Fibroblast of lung (primary cell): ENCODE results near the gene HOXC10. TPM values are rescaled to one million over a fixed set of nuclear protein-coding genes. Genes with fewer than 3 reads are reported as not detected.

ENCODE experiments used
- DNase-seq, 2 donors: peaks; one replicate each; pipeline versions ENCODE4 v3.0.0 to v3.0.0-alpha.2; 2010; ENCODE audit warnings: low read depth in 2 of 2
- H2AFZ ChIP-seq: 2 replicates; pipeline ENCODE4 v1.5.1; 2012; ENCODE audit warnings: low read length, control low read depth, inconsistent platforms
- H3K27ac ChIP-seq: 2 replicates; pipeline ENCODE4 v1.5.1; 2011; ENCODE audit warnings: low read length, control low read depth; ENCODE audit not compliant: insufficient read depth
- H3K27me3 ChIP-seq: 2 replicates; pipeline ENCODE4 v1.5.1; 2011; ENCODE audit warnings: mild to moderate bottlenecking, low read length; ENCODE audit not compliant: control insufficient read depth, insufficient read depth
- H3K36me3 ChIP-seq: 2 replicates; pipeline ENCODE4 v1.5.1; 2011; ENCODE audit warnings: low read length; ENCODE audit not compliant: control insufficient read depth, insufficient read depth
- H3K4me1 ChIP-seq: 2 replicates; pipeline ENCODE4 v1.5.1; 2011; ENCODE audit warnings: low read length; ENCODE audit not compliant: control insufficient read depth, insufficient read depth; ENCODE audit errors: extremely low read depth
- H3K4me2 ChIP-seq: 2 replicates; pipeline ENCODE4 v1.5.1; 2011; ENCODE audit warnings: low read length, control low read depth; ENCODE audit not compliant: insufficient read depth; ENCODE audit errors: extremely low read depth
- H3K4me3 ChIP-seq, 4 experiments: fragments of 200-600 bp in 1 of 4; sonication (generic) in 1 of 4; replicated peaks in 1 of 4; 2 replicates each; pipeline ENCODE4 v1.5.1; 2011 to 2016; ENCODE audit warnings: low read length in 4 of 4, low read depth in 3 of 4, mild to moderate bottlenecking in 3 of 4, control low read depth in 2 of 4, inconsistent platforms in 1 of 4, mixed read lengths in 1 of 4; ENCODE audit not compliant: insufficient read depth in 1 of 4; ENCODE audit errors: control extremely low read depth in 1 of 4
- H3K79me2 ChIP-seq: 2 replicates; pipeline ENCODE4 v1.5.1; 2012; ENCODE audit warnings: mild to moderate bottlenecking, low read length, inconsistent platforms; ENCODE audit not compliant: control insufficient read depth, insufficient read depth
- H3K9ac ChIP-seq: 2 replicates; pipeline ENCODE4 v1.5.1; 2011; ENCODE audit warnings: mild to moderate bottlenecking, low read length, control low read depth; ENCODE audit not compliant: insufficient read depth
- H3K9me3 ChIP-seq: 2 replicates; pipeline ENCODE4 v1.5.1; 2012; ENCODE audit warnings: low read depth, low read length; ENCODE audit not compliant: control insufficient read depth, insufficient read depth
- H4K20me1 ChIP-seq: 2 replicates; pipeline ENCODE4 v1.5.1; 2011; ENCODE audit warnings: low read length; ENCODE audit not compliant: control insufficient read depth, insufficient read depth; ENCODE audit errors: extremely low read depth
- EZH2 ChIP-seq: IDR thresholded peaks from 2 replicates; pipeline ENCODE4 v1.5.1; 2012; ENCODE audit warnings: low read length, control low read depth, mild to moderate bottlenecking; ENCODE audit errors: missing control alignments
- polyA plus RNA-seq, 2 donors: library from polyadenylated mRNA; depleted of rRNA in 1 of 2; stranded (reverse) in 1 of 2; unstranded in 1 of 2; fragments of >200 nt; gene quantifications; 2 replicates each; pipeline ENCODE4 v1.2.1, GENCODE V29; 2011 to 2012; ENCODE audit warnings: missing spikeins in 1 of 2
- total RNA-seq: library from RNA; depleted of rRNA; stranded (reverse); fragments of >200 nt; gene quantifications from 2 replicates; pipeline ENCODE4 v1.2.1, GENCODE V29; 2014
- TF ChIP-seq, protein P1 (sequence below), 2 donors: IDR thresholded peaks in 1 of 2; conservative IDR thresholded peaks in 1 of 2; 1 replicate in 1 of 2; 2 replicates in 1 of 2; pipeline ENCODE4 v1.5.1; 2011 to 2012; ENCODE audit warnings: low read length in 2 of 2, control low read depth in 1 of 2, inconsistent platforms in 1 of 2, low read depth in 1 of 2, mild to moderate bottlenecking in 1 of 2

Gene HOXC10
- total and polyA plus RNA-seq, 2 donors (not counting 1 experiment from before 2014, with no cell fraction given): 0.06 TPM; not detected in 1

DNA sequence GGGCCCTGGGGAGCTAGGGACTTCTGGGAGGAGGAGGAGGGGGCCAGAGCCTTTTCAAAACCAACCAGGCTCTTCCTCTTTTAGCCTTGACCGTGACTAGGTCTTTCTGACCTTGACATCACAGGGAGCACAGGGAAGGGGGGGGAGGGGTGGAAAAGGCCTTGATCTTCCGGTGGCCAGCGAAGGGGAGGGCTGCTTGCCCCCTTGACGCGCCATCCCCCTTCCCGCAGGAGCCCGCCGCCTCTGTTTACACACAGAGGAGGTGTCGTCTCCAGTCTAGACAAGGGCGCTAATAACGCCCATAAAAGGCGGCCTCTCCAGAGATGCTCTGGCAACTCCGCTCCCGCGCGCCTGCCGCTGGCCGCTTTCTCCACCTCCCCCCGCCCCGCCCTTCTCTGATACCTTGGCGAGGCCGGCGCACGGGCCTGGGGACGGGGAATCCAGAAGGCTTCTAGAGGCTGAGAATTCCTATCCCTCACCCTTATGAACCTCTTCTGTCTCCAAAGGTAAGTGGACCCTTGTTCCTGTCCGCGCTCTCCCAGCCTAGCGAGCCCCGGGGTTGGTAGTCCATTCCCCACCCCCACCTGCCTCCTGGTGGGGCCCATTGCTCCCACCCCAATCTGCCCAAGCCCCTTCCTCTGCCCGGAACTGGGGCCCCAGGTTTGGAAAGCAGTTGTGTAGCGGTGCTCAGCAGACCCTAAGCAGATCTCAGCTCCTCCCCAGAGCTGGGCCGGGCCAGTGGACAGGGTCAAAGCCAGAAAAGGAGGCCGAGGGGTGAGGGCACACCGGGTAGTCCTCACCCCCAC lies 35.1 kb upstream of the HOXC10 start:
- no peak for DNase-seq

DNA sequence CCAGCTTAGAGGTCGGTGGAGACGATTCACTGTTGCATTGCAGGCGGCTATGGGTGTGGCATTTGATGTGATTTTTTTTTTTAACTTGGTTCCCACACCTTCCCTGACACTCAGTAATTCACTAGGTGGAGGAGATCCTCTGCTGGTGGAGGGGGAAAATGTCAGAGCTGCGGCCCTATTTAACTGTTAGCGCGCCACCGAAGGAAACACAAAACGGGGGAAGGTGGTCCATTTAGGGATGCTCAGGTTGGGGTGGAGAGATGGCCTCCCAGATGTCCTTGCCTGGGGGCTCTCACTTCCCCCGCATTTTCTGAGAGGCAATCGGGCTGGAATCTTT lies 34.5 kb upstream of the HOXC10 start:
- no peak overlapping the region for H3K27ac ChIP-seq
- TF ChIP-seq EZH2: no peak
- TF ChIP-seq, protein P1, sequence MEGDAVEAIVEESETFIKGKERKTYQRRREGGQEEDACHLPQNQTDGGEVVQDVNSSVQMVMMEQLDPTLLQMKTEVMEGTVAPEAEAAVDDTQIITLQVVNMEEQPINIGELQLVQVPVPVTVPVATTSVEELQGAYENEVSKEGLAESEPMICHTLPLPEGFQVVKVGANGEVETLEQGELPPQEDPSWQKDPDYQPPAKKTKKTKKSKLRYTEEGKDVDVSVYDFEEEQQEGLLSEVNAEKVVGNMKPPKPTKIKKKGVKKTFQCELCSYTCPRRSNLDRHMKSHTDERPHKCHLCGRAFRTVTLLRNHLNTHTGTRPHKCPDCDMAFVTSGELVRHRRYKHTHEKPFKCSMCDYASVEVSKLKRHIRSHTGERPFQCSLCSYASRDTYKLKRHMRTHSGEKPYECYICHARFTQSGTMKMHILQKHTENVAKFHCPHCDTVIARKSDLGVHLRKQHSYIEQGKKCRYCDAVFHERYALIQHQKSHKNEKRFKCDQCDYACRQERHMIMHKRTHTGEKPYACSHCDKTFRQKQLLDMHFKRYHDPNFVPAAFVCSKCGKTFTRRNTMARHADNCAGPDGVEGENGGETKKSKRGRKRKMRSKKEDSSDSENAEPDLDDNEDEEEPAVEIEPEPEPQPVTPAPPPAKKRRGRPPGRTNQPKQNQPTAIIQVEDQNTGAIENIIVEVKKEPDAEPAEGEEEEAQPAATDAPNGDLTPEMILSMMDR (conservative IDR thresholded peaks at IDR 0.05 in 1 of 2, IDR thresholded peaks at IDR 0.05 in 1 of 2; ENCODE audit: low read depth in 1 of 2, low read length in 2 of 2): no peak
- no peak overlapping the region for H3K4me3 ChIP-seq
- H2AFZ ChIP-seq: no peak overlapping the region
- no peaks in the 10 kb centered on the region for H3K79me2 ChIP-seq
- H3K36me3 ChIP-seq: no peaks in the 10 kb centered on the region
- peaks cover 91% of the 10 kb centered on the region for H3K27me3 ChIP-seq
- H4K20me1 ChIP-seq: peaks cover 2% of the 10 kb centered on the region
- DNase-seq: no peak
- no peak overlapping the region for H3K9ac ChIP-seq
- H3K4me2 ChIP-seq: no peak overlapping the region
- no peaks in the 10 kb centered on the region for H3K4me1 ChIP-seq
- H3K9me3 ChIP-seq: no peaks in the 10 kb centered on the region

More for the DNA sequence above, 35.1 kb upstream of the HOXC10 start:
- TF ChIP-seq, protein P1 (conservative IDR thresholded peaks at IDR 0.05 in 1 of 2, IDR thresholded peaks at IDR 0.05 in 1 of 2; ENCODE audit: low read depth in 1 of 2, low read length in 2 of 2): no peak
- TF ChIP-seq EZH2: no peak
- Histone ChIP-seq H3K4me3 (no peak overlapping the region), H3K4me2 (no peak overlapping the region), H3K4me1 (no peaks in the 10 kb centered on the region), H3K36me3 (no peaks in the 10 kb centered on the region), H3K9me3 (no peaks in the 10 kb centered on the region), H3K9ac (no peak overlapping the region), H4K20me1 (peaks cover 2% of the 10 kb centered on the region), H3K79me2 (no peaks in the 10 kb centered on the region), H2AFZ (no peak overlapping the region), H3K27ac (no peak overlapping the region), H3K27me3 (peaks cover 91% of the 10 kb centered on the region)

DNA sequence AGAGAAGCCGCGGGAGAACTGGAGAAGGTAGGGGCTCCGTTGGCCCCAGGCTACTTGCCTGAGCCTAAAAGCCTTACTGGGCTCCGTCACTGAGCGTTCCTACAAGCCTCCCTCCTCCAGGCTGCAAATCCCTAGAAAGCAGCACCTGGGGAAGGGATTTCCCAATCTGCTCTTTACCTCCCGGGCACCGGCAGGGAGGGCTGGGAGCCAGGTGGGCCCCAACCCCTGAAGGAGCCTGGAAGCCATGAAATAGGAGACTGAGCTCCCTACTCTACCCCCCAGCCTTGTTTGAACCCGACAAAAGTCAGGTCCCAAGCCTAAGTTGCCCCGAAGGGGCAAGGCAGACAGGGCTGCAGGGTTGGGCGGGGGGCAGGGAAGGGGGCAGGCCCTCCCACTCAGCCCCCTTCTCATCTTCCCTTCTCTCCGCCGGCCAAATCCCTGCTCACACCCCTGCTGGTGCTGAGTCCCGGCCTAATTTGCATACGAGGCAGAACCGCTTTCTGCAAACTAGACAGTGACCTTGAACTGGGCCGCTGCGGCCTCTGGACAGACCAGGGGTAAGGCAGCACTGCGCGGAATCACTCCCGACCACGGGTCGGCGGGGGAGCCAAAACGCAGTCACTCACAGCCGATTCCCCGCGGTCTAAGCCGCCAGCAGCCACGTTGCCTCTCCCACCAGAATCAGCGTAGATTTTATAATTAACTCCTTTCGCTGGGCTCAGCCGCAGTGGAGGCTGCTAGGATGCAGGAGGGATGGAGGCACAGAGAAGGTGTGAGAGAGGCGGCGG lies 34.0 kb upstream of the HOXC10 start:
- Histone ChIP-seq H3K79me2 (no peaks in the 10 kb centered on the region), H3K9ac (no peak overlapping the region), H3K4me3 (no peak overlapping the region), H3K36me3 (no peaks in the 10 kb centered on the region), H4K20me1 (peaks cover 2% of the 10 kb centered on the region), H3K4me1 (no peaks in the 10 kb centered on the region), H3K27me3 (peaks cover 91% of the 10 kb centered on the region), H3K9me3 (no peaks in the 10 kb centered on the region), H2AFZ (no peak overlapping the region), H3K27ac (no peak overlapping the region), H3K4me2 (no peak overlapping the region)
- TF ChIP-seq EZH2: no peak
- TF ChIP-seq, protein P1 (conservative IDR thresholded peaks at IDR 0.05 in 1 of 2, IDR thresholded peaks at IDR 0.05 in 1 of 2; ENCODE audit: low read depth in 1 of 2, low read length in 2 of 2): no peak
- no peak for DNase-seq
